Measurements from ENCODE around the gene SULT2B1. TPM values are rescaled to one million over a fixed set of nuclear protein-coding genes. Genes with fewer than 3 reads are reported as not detected.
A peak's percentile ranks its signal among the peaks of the same experiment; 100 is the strongest.

Gene SULT2B1
- total RNA-seq, 2 donors from 2014 or later: 1.0 TPM; not detected in 1

DNA sequence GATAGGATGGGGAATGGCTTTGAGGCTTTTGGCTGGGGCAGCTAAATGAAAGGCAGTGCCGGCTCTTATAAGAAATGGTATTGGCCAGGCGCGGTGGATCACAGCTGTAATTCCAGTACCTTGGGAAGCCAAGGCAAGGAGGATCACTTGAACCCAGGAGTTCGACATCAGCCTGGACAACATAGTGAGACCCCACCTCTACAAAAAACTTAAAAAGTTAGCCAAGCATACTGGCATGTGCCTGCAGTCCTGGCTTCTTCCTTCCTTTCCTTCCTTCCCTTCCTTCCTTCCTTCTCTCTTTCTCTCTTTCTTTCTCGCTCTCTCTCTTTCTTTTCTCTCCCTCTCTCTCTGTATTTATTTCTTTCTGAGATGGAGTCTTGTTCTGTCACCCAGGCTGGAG is 90.9 kb downstream of the SULT2B1 start:
- Histone ChIP-seq H3K27me3 (no peaks in the 10 kb centered on the region), H3K4me1 (peaks cover 40% of the 10 kb centered on the region), H3K9me3 (no peaks in the 10 kb centered on the region), H3K4me3 (no peak overlapping the region), H3K36me3 (replicated peaks in 1 of 2; ENCODE audit: insufficient read depth in 1 of 2, low read depth in 2 of 2) (no peaks in the 10 kb centered on the region), H3K27ac (no peak overlapping the region)
- intact Hi-C loops (cut with DNase I): no loop called here
- ATAC-seq: no peak
- no peak for DNase-seq
- WGBS, 2 donors: 78 to 89% methylated on average over 5 of the region's 5 CpGs
- TF ChIP-seq, protein P1, sequence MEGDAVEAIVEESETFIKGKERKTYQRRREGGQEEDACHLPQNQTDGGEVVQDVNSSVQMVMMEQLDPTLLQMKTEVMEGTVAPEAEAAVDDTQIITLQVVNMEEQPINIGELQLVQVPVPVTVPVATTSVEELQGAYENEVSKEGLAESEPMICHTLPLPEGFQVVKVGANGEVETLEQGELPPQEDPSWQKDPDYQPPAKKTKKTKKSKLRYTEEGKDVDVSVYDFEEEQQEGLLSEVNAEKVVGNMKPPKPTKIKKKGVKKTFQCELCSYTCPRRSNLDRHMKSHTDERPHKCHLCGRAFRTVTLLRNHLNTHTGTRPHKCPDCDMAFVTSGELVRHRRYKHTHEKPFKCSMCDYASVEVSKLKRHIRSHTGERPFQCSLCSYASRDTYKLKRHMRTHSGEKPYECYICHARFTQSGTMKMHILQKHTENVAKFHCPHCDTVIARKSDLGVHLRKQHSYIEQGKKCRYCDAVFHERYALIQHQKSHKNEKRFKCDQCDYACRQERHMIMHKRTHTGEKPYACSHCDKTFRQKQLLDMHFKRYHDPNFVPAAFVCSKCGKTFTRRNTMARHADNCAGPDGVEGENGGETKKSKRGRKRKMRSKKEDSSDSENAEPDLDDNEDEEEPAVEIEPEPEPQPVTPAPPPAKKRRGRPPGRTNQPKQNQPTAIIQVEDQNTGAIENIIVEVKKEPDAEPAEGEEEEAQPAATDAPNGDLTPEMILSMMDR (IDR thresholded peaks at IDR 0.05): no peak
- TF ChIP-seq POLR2A (IDR thresholded peaks at IDR 0.05): no peak

DNA sequence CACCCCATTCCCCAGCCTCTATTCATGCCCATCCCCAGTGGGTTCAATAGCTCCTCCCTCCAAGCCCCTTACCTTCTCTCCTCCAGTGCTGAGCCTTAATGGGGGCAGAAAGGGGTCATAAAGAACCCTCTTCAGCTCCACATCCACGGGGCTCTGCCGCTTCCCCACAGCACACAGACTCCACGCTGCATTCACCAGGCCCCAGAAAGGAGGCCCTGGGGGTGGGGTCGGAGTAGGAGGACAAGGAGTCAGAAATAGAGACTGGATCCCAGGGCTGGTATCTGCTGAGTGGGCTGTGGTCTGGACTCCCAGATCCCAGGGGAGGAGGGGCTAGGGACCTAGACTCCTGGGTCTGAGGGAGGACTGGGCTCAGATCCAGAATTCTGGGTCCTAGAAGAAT is 92.4 kb downstream of the SULT2B1 start:
- no peak overlapping the region for H3K27ac ChIP-seq
- 62 to 71% methylated on average over 3 to 4 of the region's 4 CpGs for WGBS, 2 donors
- no peaks in the 10 kb centered on the region for H3K9me3 ChIP-seq
- intact Hi-C loops (cut with DNase I): no loop called here
- ATAC-seq: no peak
- no peak for DNase-seq
- no peak overlapping the region for H3K4me3 ChIP-seq
- H3K36me3 ChIP-seq (replicated peaks in 1 of 2; ENCODE audit: insufficient read depth in 1 of 2, low read depth in 2 of 2): no peaks in the 10 kb centered on the region
- H3K4me1 ChIP-seq: peaks cover 31% of the 10 kb centered on the region
- no peaks in the 10 kb centered on the region for H3K27me3 ChIP-seq
- TF ChIP-seq POLR2A (IDR thresholded peaks at IDR 0.05): no peak
- TF ChIP-seq, protein P1 (IDR thresholded peaks at IDR 0.05): no peak

DNA sequence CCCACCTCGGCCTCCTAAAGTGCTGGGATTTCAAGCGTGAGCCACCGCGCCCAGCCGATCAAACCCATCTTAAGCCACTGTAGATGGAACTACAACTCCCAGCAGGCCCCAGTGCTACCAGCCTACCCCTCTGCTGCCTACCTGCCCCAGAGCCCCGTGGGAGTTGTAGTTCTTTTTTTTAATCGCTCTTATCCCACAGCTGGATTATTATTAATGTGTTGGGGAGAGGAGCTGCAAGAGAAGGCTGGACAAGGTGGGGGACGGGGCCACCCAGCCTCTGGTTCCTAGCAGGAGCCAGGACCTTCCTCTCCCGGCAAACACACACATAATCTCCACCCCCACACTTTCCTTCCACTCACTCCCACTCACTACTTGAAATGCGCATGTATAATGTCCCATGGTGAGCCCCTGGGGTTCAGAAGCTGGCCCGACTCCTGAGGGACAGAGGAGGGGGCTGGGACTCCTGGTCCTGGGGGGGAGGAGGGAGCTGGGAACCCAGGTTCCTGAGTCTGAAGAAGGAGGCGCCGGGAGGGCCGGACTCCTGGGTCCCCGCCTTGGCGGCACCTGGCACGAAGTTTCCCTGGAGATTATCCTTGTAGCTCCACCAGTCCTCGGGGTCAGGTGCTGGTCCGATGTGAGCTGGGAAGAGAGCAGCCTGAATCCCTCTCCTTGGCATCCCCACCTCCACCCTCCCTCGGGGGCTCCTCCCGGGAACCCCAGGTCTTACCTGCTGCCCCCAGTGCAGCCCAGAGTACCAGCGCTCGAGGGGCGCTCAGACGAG is 93.1 kb downstream of the SULT2B1 start:
- intact Hi-C loops (cut with DNase I): no loop called here
- H3K36me3 ChIP-seq (replicated peaks in 1 of 2; ENCODE audit: insufficient read depth in 1 of 2, low read depth in 2 of 2): no peaks in the 10 kb centered on the region

DNA sequence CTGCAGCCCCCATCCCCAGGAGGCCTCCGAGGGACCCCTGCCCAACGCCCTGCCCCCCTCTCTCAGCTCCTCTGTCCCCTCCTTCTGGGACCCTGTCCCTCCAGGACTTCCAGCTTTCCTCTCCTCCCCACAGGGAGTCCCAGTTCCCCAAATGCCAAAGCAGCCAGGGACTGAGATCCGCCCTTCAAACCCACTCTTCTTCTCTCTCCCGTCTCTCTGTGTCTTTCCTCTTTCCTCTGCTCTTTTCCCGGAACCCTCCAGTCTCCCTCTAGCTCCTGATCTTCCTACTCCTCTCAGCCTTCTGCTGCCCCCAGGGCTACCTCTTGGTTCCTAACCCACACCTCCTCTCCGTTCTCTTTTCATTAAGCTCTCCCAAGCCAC is 93.6 kb downstream of the SULT2B1 start:
- Histone ChIP-seq H3K9me3 (no peaks in the 10 kb centered on the region), H3K4me3 (peak overlapping the region in 1 of 2 donors; percentile 10), H3K27me3 (no peaks in the 10 kb centered on the region), H3K27ac (peak overlapping the region; percentile 84 to 92 (median 90)), H3K36me3 (replicated peaks in 1 of 2; ENCODE audit: insufficient read depth in 1 of 2, low read depth in 2 of 2) (no peaks in the 10 kb centered on the region), H3K4me1 (peaks cover 28% of the 10 kb centered on the region)
- DNase-seq (no peak), ATAC-seq (peak; percentile 3)
- intact Hi-C loops (cut with DNase I): no loop called here
- TF ChIP-seq POLR2A (IDR thresholded peaks at IDR 0.05): no peak
- TF ChIP-seq, protein P1 (IDR thresholded peaks at IDR 0.05): peak in 1 of 7 experiments; percentile 2
- 1 to 2% methylated on average over 5 to 6 of the region's 6 CpGs for WGBS, 2 donors

More for the DNA sequence above, 93.1 kb downstream of the SULT2B1 start:
- peaks cover 28% of the 10 kb centered on the region for H3K4me1 ChIP-seq
- 3 to 8% methylated on average over 16 to 25 of the region's 25 CpGs for WGBS, 2 donors
- peak overlapping the region; percentile 84 to 92 (median 90) for H3K27ac ChIP-seq
- H3K27me3 ChIP-seq: no peaks in the 10 kb centered on the region
- H3K4me3 ChIP-seq: no peak overlapping the region
- ATAC-seq (peak; percentile 73), DNase-seq (peak; percentile 80 to 87 (median 85))
- H3K9me3 ChIP-seq: no peaks in the 10 kb centered on the region
- TF ChIP-seq POLR2A (IDR thresholded peaks at IDR 0.05): no peak
- TF ChIP-seq, protein P1 (IDR thresholded peaks at IDR 0.05): no peak

Measured in body of pancreas (tissue), 4 donors.